HEK293 (cell line): ENCODE results near the gene AASDH.

Experiments used
- CTCF ChIA-PET: fragments of 350-600 bp; formaldehyde crosslinking; extraction: SDS; loops from one replicate; lab custom pipeline; 2021; ENCODE audit warnings: antibody characterized with exemption; lab: Yijun Ruan, JAX
- POLR2A ChIA-PET: fragments of 300-600 bp; formaldehyde crosslinking; extraction: SDS; loops from one replicate; lab custom pipeline; 2020; ENCODE audit warnings: antibody characterized with exemption, inconsistent platforms; lab: Yijun Ruan, JAX
- H3K27ac ChIP-seq: fragments of 200-500 bp; sonication (Bioruptor generic); 2 replicates; pipeline ENCODE4 v1.5.1; 2014; ENCODE audit warnings: low read depth, low read length, control low read depth, inconsistent platforms; ENCODE audit errors: extremely low read depth
- H3K36me3 ChIP-seq, 2 experiments: fragments of 200-500 bp in 1 of 2; sonication (Bioruptor generic) in 1 of 2; 1 replicate in 1 of 2; 2 replicates in 1 of 2; pipeline ENCODE4 v1.5.1; 2014 to 2017; ENCODE audit warnings: inconsistent platforms in 2 of 2, low read length in 2 of 2; ENCODE audit not compliant: control insufficient read depth in 2 of 2, insufficient read depth in 1 of 2
- H3K4me1 ChIP-seq: fragments of 200-500 bp; sonication (Bioruptor generic); 2 replicates; pipeline ENCODE4 v1.5.1; 2014; ENCODE audit warnings: mild to moderate bottlenecking, low read length, inconsistent platforms; ENCODE audit not compliant: control insufficient read depth, insufficient read depth
- H3K4me3 ChIP-seq: 2 replicates; pipeline ENCODE4 v1.5.1; 2011; ENCODE audit warnings: low read depth, mild to moderate bottlenecking, control low read depth, low read length, moderate library complexity
- H3K9me3 ChIP-seq: fragments of 200-500 bp; sonication (Bioruptor generic); 2 replicates; pipeline ENCODE4 v1.5.1; 2014; ENCODE audit warnings: low read depth, low read length, inconsistent platforms; ENCODE audit not compliant: control insufficient read depth, insufficient read depth
- BCL11B ChIP-seq: fragments of 450-650 bp; formaldehyde crosslinking; IDR thresholded peaks from 2 replicates; pipeline ENCODE4 v1.5.1; 2016; ENCODE audit warnings: low read depth, missing biosample characterization, missing genetic modification characterization
- GLIS2 ChIP-seq: fragments of 450-650 bp; formaldehyde crosslinking; IDR thresholded peaks from 2 replicates; pipeline ENCODE4 v1.5.1; 2016; ENCODE audit warnings: missing biosample characterization, missing genetic modification characterization
- HIC1 ChIP-seq: fragments of 450-650 bp; formaldehyde crosslinking; IDR thresholded peaks from 2 replicates; pipeline ENCODE4 v1.5.1; 2016; ENCODE audit warnings: missing biosample characterization, missing genetic modification characterization
- KLF9 ChIP-seq: fragments of 450-650 bp; formaldehyde crosslinking; IDR thresholded peaks from 2 replicates; pipeline ENCODE4 v1.5.1; 2016; ENCODE audit warnings: missing biosample characterization, missing genetic modification characterization, low read depth
- PRDM10 ChIP-seq: fragments of 450-650 bp; formaldehyde crosslinking; IDR thresholded peaks from 2 replicates; pipeline ENCODE4 v1.5.1; 2016; ENCODE audit warnings: missing biosample characterization, missing genetic modification characterization
- RBAK ChIP-seq: fragments of 450-650 bp; formaldehyde crosslinking; IDR thresholded peaks from 2 replicates; pipeline ENCODE4 v1.5.1; 2016; ENCODE audit warnings: missing biosample characterization, missing genetic modification characterization
- TRIM28 ChIP-seq: IDR thresholded peaks from 2 replicates; pipeline ENCODE4 v1.6.1; 2011; ENCODE audit warnings: low read length, control low read depth, borderline replicate concordance
- ZBTB26 ChIP-seq: fragments of 450-650 bp; formaldehyde crosslinking; optimal IDR thresholded peaks from 2 replicates; pipeline ENCODE3; 2016; ENCODE audit warnings: missing biosample characterization, mild to moderate bottlenecking, missing genetic modification characterization
- ZBTB8A ChIP-seq: fragments of 450-650 bp; formaldehyde crosslinking; IDR thresholded peaks from 2 replicates; pipeline ENCODE4 v1.5.1; 2016; ENCODE audit warnings: missing biosample characterization, missing genetic modification characterization
- ZNF10 ChIP-seq: fragments of 450-650 bp; formaldehyde crosslinking; IDR thresholded peaks from 2 replicates; pipeline ENCODE4 v1.5.1; 2017; ENCODE audit warnings: missing biosample characterization, missing genetic modification characterization
- ZNF121 ChIP-seq: fragments of 450-650 bp; formaldehyde crosslinking; IDR thresholded peaks from 2 replicates; pipeline ENCODE4 v1.5.1; 2016; ENCODE audit warnings: missing biosample characterization, missing genetic modification characterization
- ZNF146 ChIP-seq: fragments of 450-650 bp; formaldehyde crosslinking; IDR thresholded peaks from 2 replicates; pipeline ENCODE4 v1.5.1; 2016; ENCODE audit warnings: missing biosample characterization, missing genetic modification characterization
- ZNF16 ChIP-seq: fragments of 450-650 bp; formaldehyde crosslinking; IDR thresholded peaks from 2 replicates; pipeline ENCODE4 v1.5.1; 2016; ENCODE audit warnings: low read depth, missing biosample characterization, missing genetic modification characterization
- ZNF169 ChIP-seq: fragments of 450-650 bp; formaldehyde crosslinking; IDR thresholded peaks from 2 replicates; pipeline ENCODE4 v1.5.1; 2016; ENCODE audit warnings: missing biosample characterization, missing genetic modification characterization
- ZNF184 ChIP-seq: fragments of 450-650 bp; IDR thresholded peaks from 2 replicates; pipeline ENCODE4 v1.5.1; 2018; ENCODE audit warnings: missing biosample characterization, mild to moderate bottlenecking, missing genetic modification characterization
- ZNF211 ChIP-seq: fragments of 450-650 bp; formaldehyde crosslinking; IDR thresholded peaks from 2 replicates; pipeline ENCODE4 v1.5.1; 2016; ENCODE audit warnings: low read depth, missing biosample characterization, missing genetic modification characterization
- ZNF214 ChIP-seq: fragments of 450-650 bp; formaldehyde crosslinking; IDR thresholded peaks from 2 replicates; pipeline ENCODE4 v1.5.1; 2017; ENCODE audit warnings: missing biosample characterization, mild to moderate bottlenecking, missing genetic modification characterization, borderline replicate concordance
- ZNF391 ChIP-seq: fragments of 450-650 bp; formaldehyde crosslinking; IDR thresholded peaks from 2 replicates; pipeline ENCODE4 v1.5.1; 2016; ENCODE audit warnings: low read depth, missing biosample characterization, missing genetic modification characterization, borderline replicate concordance
- ZNF549 ChIP-seq: fragments of 450-650 bp; IDR thresholded peaks from 2 replicates; pipeline ENCODE4 v1.5.1; 2018; ENCODE audit warnings: missing biosample characterization, missing genetic modification characterization, mild to moderate bottlenecking, inconsistent platforms, moderate library complexity
- ZNF558 ChIP-seq: fragments of 450-650 bp; formaldehyde crosslinking; IDR thresholded peaks from 2 replicates; pipeline ENCODE4 v1.5.1; 2016; ENCODE audit warnings: missing biosample characterization, missing genetic modification characterization
- ZNF561 ChIP-seq: fragments of 450-650 bp; IDR thresholded peaks from 2 replicates; pipeline ENCODE4 v1.5.1; 2018; ENCODE audit warnings: missing biosample characterization, missing genetic modification characterization, borderline replicate concordance
- ZNF571 ChIP-seq: fragments of 450-650 bp; formaldehyde crosslinking; IDR thresholded peaks from 2 replicates; pipeline ENCODE4 v1.5.0; 2017; ENCODE audit warnings: missing biosample characterization, missing genetic modification characterization
- ZNF596 ChIP-seq: fragments of 450-650 bp; IDR thresholded peaks from 2 replicates; pipeline ENCODE4 v1.5.0; 2018; ENCODE audit warnings: missing biosample characterization, mild to moderate bottlenecking, missing genetic modification characterization, moderate library complexity
- ZNF610 ChIP-seq: fragments of 450-650 bp; formaldehyde crosslinking; IDR thresholded peaks from 2 replicates; pipeline ENCODE4 v1.5.1; 2016; ENCODE audit warnings: missing biosample characterization, missing genetic modification characterization, borderline replicate concordance
- ZNF623 ChIP-seq: fragments of 450-650 bp; formaldehyde crosslinking; IDR thresholded peaks from 2 replicates; pipeline ENCODE4 v1.5.1; 2016; ENCODE audit warnings: missing biosample characterization, missing genetic modification characterization
- ZNF791 ChIP-seq: fragments of 450-650 bp; formaldehyde crosslinking; IDR thresholded peaks from 2 replicates; pipeline ENCODE4 v1.5.1; 2016; ENCODE audit warnings: missing biosample characterization, missing genetic modification characterization
- ZNF792 ChIP-seq: fragments of 450-650 bp; formaldehyde crosslinking; IDR thresholded peaks from 2 replicates; pipeline ENCODE4 v1.5.1; 2016; ENCODE audit warnings: missing biosample characterization, missing genetic modification characterization
- ZSCAN16 ChIP-seq: fragments of 450-650 bp; formaldehyde crosslinking; IDR thresholded peaks from 2 replicates; pipeline ENCODE4 v1.5.1; 2016; ENCODE audit warnings: missing biosample characterization, missing genetic modification characterization

The AASDH gene

GRCh38 chr4:56400560-56400959 lies 13.3 kb upstream of the AASDH start:
- POLR2A ChIA-PET = no interaction called here
- TF ChIP-seq KLF9 (tag by site-specific recombination) = no peak
- TF ChIP-seq ZNF169 (tag by site-specific recombination) = no peak
- TF ChIP-seq BCL11B (tag by site-specific recombination) = no peak
- no peak for TF ChIP-seq ZNF214 (tag by site-specific recombination)
- no peak for TF ChIP-seq ZNF146
- TF ChIP-seq GLIS2 (tag by site-specific recombination) = no peak
- TF ChIP-seq ZNF596 (tag by site-specific recombination) = no peak
- TF ChIP-seq, all 188 proteins: peak for 0
- CTCF ChIA-PET = no interaction called here
- Histone ChIP-seq H3K36me3 (peaks cover 11 to 85% of the 10 kb centered on the region in 2 experiments), H3K27ac (no peak overlapping the region), H3K4me3 (no peak overlapping the region), H3K4me1 (no peaks in the 10 kb centered on the region), H3K9me3 (no peaks in the 10 kb centered on the region)

- ChIA-PET CTCF (no interaction called here), POLR2A (no interaction called here)
- peaks cover 0 to 28% of the 10 kb centered on the region in 2 experiments; a peak in 1 of 3 replicates for H3K36me3 ChIP-seq
- TF ChIP-seq ZNF610 (no peak), ZNF571 (no peak), ZNF121 (tag by site-specific recombination) (no peak), ZNF561 (tag by site-specific recombination) (no peak), ZNF596 (tag by site-specific recombination) (no peak), ZNF549 (tag by site-specific recombination) (no peak), ZNF791 (tag by site-specific recombination) (no peak), ZNF792 (tag by site-specific recombination) (no peak), ZBTB8A (tag by site-specific recombination) (no peak), ZNF623 (no peak), RBAK (tag by site-specific recombination) (no peak), ZNF391 (tag by site-specific recombination) (no peak)
- H3K27ac ChIP-seq = no peak overlapping the region
- H3K9me3 ChIP-seq = no peaks in the 10 kb centered on the region
- no peaks in the 10 kb centered on the region for H3K4me1 ChIP-seq
- H3K4me3 ChIP-seq = no peak overlapping the region
Measured at GRCh38 chr4:56391270-56391669, 4.0 kb upstream of the AASDH start.

GRCh38 chr4:56389558-56389957 lies 2.3 kb upstream of the AASDH start:
- ChIA-PET CTCF (interaction anchor here (0.7 kb wide), 1 partner anchor 17 kb away, joined by 3 read pairs; no protein-coding TSS in a partner anchor), POLR2A (no interaction called here)
- no peak overlapping the region for H3K27ac ChIP-seq
- no peak overlapping the region for H3K4me3 ChIP-seq
- no peaks in the 10 kb centered on the region for H3K4me1 ChIP-seq
- TF ChIP-seq ZSCAN16 (tag by site-specific recombination) (no peak), ZNF558 (no peak), ZNF16 (tag by site-specific recombination) (no peak), PRDM10 (no peak), ZNF10 (tag by site-specific recombination) (no peak), HIC1 (tag by site-specific recombination) (no peak), TRIM28 (no peak), ZNF184 (tag by site-specific recombination) (no peak), ZBTB26 (tag by site-specific recombination) (no peak), ZNF211 (tag by site-specific recombination) (no peak), ZNF146 (no peak)
- H3K9me3 ChIP-seq = no peaks in the 10 kb centered on the region
- H3K36me3 ChIP-seq = peaks cover 0 to 14% of the 10 kb centered on the region in 2 experiments; a peak in 1 of 3 replicates
